ENCODE results near the gene CDK10.

GRCh38 chr16:89705006-89705405 lies 18.5 kb downstream of the CDK10 start:
- TF ChIP-seq RAD21 (IDR thresholded peaks at IDR 0.05; ENCODE audit: low read depth): no peak
- TF ChIP-seq CREB1 (IDR thresholded peaks at IDR 0.05; ENCODE audit: low read depth): no peak
- TF ChIP-seq FOXM1 (IDR thresholded peaks at IDR 0.05; ENCODE audit: borderline replicate concordance, low read depth): no peak
- TF ChIP-seq EGR1 (IDR thresholded peaks at IDR 0.05): no peak
- TF ChIP-seq TAF1 (IDR thresholded peaks at IDR 0.05; ENCODE audit: low read depth): no peak
- no peak for TF ChIP-seq REST (IDR thresholded peaks at IDR 0.05; ENCODE audit: low read depth)
- no peak for TF ChIP-seq TEAD4 (IDR thresholded peaks at IDR 0.05)
- TF ChIP-seq CEBPB (IDR thresholded peaks at IDR 0.05): no peak
- no peak for TF ChIP-seq MAX (IDR thresholded peaks at IDR 0.05)
- no peak for TF ChIP-seq TCF12 (IDR thresholded peaks at IDR 0.05; ENCODE audit: low read depth)
- no peak for TF ChIP-seq EP300 (IDR thresholded peaks at IDR 0.05; ENCODE audit: borderline replicate concordance)
- no peak for TF ChIP-seq ZBTB7A (IDR thresholded peaks at IDR 0.05; ENCODE audit: low read depth)
- TF ChIP-seq YY1 (IDR thresholded peaks at IDR 0.05; ENCODE audit: low read depth): no peak
- no peak for TF ChIP-seq NFIC (IDR thresholded peaks at IDR 0.05)

Measured in Ishikawa (cell line).